HUDEP-2 (cell line): ENCODE measurements around the gene CYGB.
"Not testable (repeated sequence)": the region's sequence is repeated elsewhere in the genome, so short reads cannot be mapped to it uniquely, and the experiment has no call there.

Experiments
- DNase-seq, 76 experiments: peaks; one replicate each; lab custom pipeline; 2025; ENCODE audit not compliant: unreplicated experiment in 76 of 76; lab: John Stamatoyannopoulos, UW

Gene CYGB

GRCh38 chr17:76525513-76525833, 12.0 kb downstream of the CYGB start:
- DNase-seq: not testable (repeated sequence)

- DNase-seq: peak in 70 of 76 experiments; percentile 17 to 85 (median 58)
Measured at GRCh38 chr17:76524598-76525512, 12.7 kb downstream of the CYGB start.

- peak in 57 of 76 experiments; percentile 13 to 75 (median 43) for DNase-seq
Measured at GRCh38 chr17:76523084-76524037, 14.1 kb downstream of the CYGB start.

- not testable (repeated sequence) for DNase-seq
Measured at GRCh38 chr17:76521683-76522082, 15.8 kb downstream of the CYGB start.

GRCh38 chr17:76521262-76521661, 16.2 kb downstream of the CYGB start:
- no peak for DNase-seq

- DNase-seq: no peak
Measured at GRCh38 chr17:76519048-76519966, 18.2 kb downstream of the CYGB start.

GRCh38 chr17:76517638-76518038, 19.9 kb downstream of the CYGB start:
- no peak for DNase-seq

GRCh38 chr17:76515274-76515949, 22.1 kb downstream of the CYGB start:
- DNase-seq: peak in 18 of 76 experiments; percentile 4 to 68 (median 28)

- not testable (repeated sequence) for DNase-seq
Measured at GRCh38 chr17:76514355-76514754, 23.2 kb downstream of the CYGB start.

- DNase-seq: no peak
Measured at GRCh38 chr17:76513306-76513692, 24.2 kb downstream of the CYGB start.

- no peak for DNase-seq
Measured at GRCh38 chr17:76512366-76513305, 24.9 kb downstream of the CYGB start.

GRCh38 chr17:76511668-76512365, 25.7 kb downstream of the CYGB start:
- no peak for DNase-seq

GRCh38 chr17:76510831-76511244, 26.7 kb downstream of the CYGB start:
- no peak for DNase-seq

GRCh38 chr17:76508472-76509063, 28.9 kb downstream of the CYGB start:
- not testable (repeated sequence) for DNase-seq

GRCh38 chr17:76506408-76507345, 30.8 kb downstream of the CYGB start:
- DNase-seq: peak in 63 of 76 experiments; percentile 16 to 85 (median 59)

- peak in 14 of 76 experiments; percentile 5 to 24 (median 15) for DNase-seq
Measured at GRCh38 chr17:76504117-76504516, 33.4 kb downstream of the CYGB start.
